IPS DF 6.9 (cell line): Measurements from ENCODE around the gene TSSK3.

Experiments used
- DNase-seq: peaks from one replicate; pipeline ENCODE4 v3.0.0-alpha.2; 2013; ENCODE audit warnings: low read depth, low spot score
- H3K27ac ChIP-seq: one replicate; pipeline ENCODE4 v1.5.1; 2013; ENCODE audit warnings: low read length, control low read depth
- H3K27me3 ChIP-seq: 2 replicates; pipeline ENCODE4 v1.6.1; 2013; ENCODE audit warnings: mild to moderate bottlenecking, low read length; ENCODE audit not compliant: control insufficient read depth, insufficient read depth
- H3K36me3 ChIP-seq: 2 replicates; pipeline ENCODE4 v1.6.1; 2013; ENCODE audit warnings: low read length; ENCODE audit not compliant: control insufficient read depth, insufficient read depth
- H3K4me1 ChIP-seq: 2 replicates; pipeline ENCODE4 v1.6.1; 2013; ENCODE audit warnings: low read length; ENCODE audit not compliant: control insufficient read depth, insufficient read depth
- H3K4me3 ChIP-seq: 2 replicates; pipeline ENCODE4 v1.5.1; 2013; ENCODE audit warnings: mild to moderate bottlenecking, low read length
- H3K9me3 ChIP-seq: 2 replicates; pipeline ENCODE4 v1.6.1; 2013; ENCODE audit warnings: low read length, inconsistent platforms; ENCODE audit not compliant: control insufficient read depth, insufficient read depth
- WGBS: extraction: QIAGEN DNeasy Blood & Tissue Kit; methylation state at CpG from one replicate; pipeline ENCODE4 v1.1.7; 2013; ENCODE audit warnings: mixed read lengths, missing lambda C conversion rate; ENCODE audit not compliant: insufficient read length, insufficient coverage; 5-methylcytosine and 5-hydroxymethylcytosine counted together

Gene TSSK3

GRCh38 chr1:32362474-32363313, at the start of gene TSSK3, which contains the start of gene FAM229A:
Gene TSSK3, plus strand, starts transcription at chr1:32362539. Its CDS starts 163 bp downstream, at chr1:32362702.
Gene FAM229A, minus strand, starts transcription at chr1:32362485. Its CDS starts 394 bp downstream, at chr1:32362091.
- Histone ChIP-seq H3K36me3 (peaks cover 15% of the 10 kb centered on the region), H3K4me1 (peaks cover 3% of the 10 kb centered on the region)

GRCh38 chr1:32316903-32317277, 45.4 kb upstream of the TSSK3 start:
- no peak for DNase-seq
- H3K4me1 ChIP-seq: no peaks in the 10 kb centered on the region
- no CpG with 5 or more reads among the region's 3 CpGs for WGBS
- H3K4me3 ChIP-seq: no peak overlapping the region
- peaks cover 3% of the 10 kb centered on the region; the same call in 1 of the 2 replicates for H3K36me3 ChIP-seq
- H3K27ac ChIP-seq: no peak overlapping the region
- H3K27me3 ChIP-seq: no peaks in the 10 kb centered on the region
- no peaks in the 10 kb centered on the region for H3K9me3 ChIP-seq

More at GRCh38 chr1:32362474-32363313, at the start of gene TSSK3, which contains the start of gene FAM229A:
- Histone ChIP-seq H3K4me3 (peak within 1 kb of the TSS; percentile 14; the same call in 1 of the 2 replicates), H3K27me3 (peaks cover 3% of the 10 kb centered on the region; the same call in 1 of the 2 replicates), H3K27ac (no peak within 1 kb of the TSS), H3K9me3 (no peaks in the 10 kb centered on the region)
- no CpG with 5 or more reads among the region's 17 CpGs for WGBS
- no peak for DNase-seq

- H3K4me1 ChIP-seq: no peaks in the 10 kb centered on the region
- H3K9me3 ChIP-seq: no peaks in the 10 kb centered on the region
- peaks cover 4% of the 10 kb centered on the region; the same call in 1 of the 2 replicates for H3K36me3 ChIP-seq
- no CpG with 5 or more reads among the region's 10 CpGs for WGBS
- no peak overlapping the region for H3K4me3 ChIP-seq
- H3K27ac ChIP-seq: no peak overlapping the region
- no peak for DNase-seq
- H3K27me3 ChIP-seq: no peaks in the 10 kb centered on the region
Measured at GRCh38 chr1:32318127-32318869, 44.0 kb upstream of the TSSK3 start.

- Histone ChIP-seq H3K9me3 (no peaks in the 10 kb centered on the region), H3K27ac (no peak overlapping the region), H3K4me3 (no peak overlapping the region), H3K27me3 (no peaks in the 10 kb centered on the region), H3K4me1 (no peaks in the 10 kb centered on the region), H3K36me3 (peaks cover 5% of the 10 kb centered on the region; the same call in 1 of the 2 replicates)
- WGBS: no CpG with 5 or more reads among the region's 5 CpGs
- DNase-seq: no peak
Measured at GRCh38 chr1:32321712-32322291, 40.5 kb upstream of the TSSK3 start.

- no peak for DNase-seq
- H3K4me1 ChIP-seq: no peaks in the 10 kb centered on the region
- no peaks in the 10 kb centered on the region for H3K9me3 ChIP-seq
- H3K27me3 ChIP-seq: no peaks in the 10 kb centered on the region
- no CpG with 5 or more reads among the region's 11 CpGs for WGBS
- no peak overlapping the region for H3K27ac ChIP-seq
- peaks cover 22% of the 10 kb centered on the region; the same call in 1 of the 2 replicates for H3K36me3 ChIP-seq
- H3K4me3 ChIP-seq: no peak overlapping the region
Measured at GRCh38 chr1:32327204-32327603, 35.1 kb upstream of the TSSK3 start.

- Histone ChIP-seq H3K4me1 (peaks cover 8% of the 10 kb centered on the region; the same call in 1 of the 2 replicates), H3K27me3 (no peaks in the 10 kb centered on the region), H3K4me3 (no peak overlapping the region), H3K36me3 (peaks cover 34% of the 10 kb centered on the region; the same call in 1 of the 2 replicates), H3K9me3 (no peaks in the 10 kb centered on the region), H3K27ac (no peak overlapping the region)
- DNase-seq: no peak
- WGBS: no CpG with 5 or more reads among the region's 4 CpGs
Measured at GRCh38 chr1:32329931-32330466, 32.3 kb upstream of the TSSK3 start.

- no CpG with 5 or more reads among the region's 12 CpGs for WGBS
- Histone ChIP-seq H3K9me3 (no peaks in the 10 kb centered on the region), H3K4me3 (no peak overlapping the region), H3K36me3 (peaks cover 34% of the 10 kb centered on the region; the same call in 1 of the 2 replicates), H3K27ac (no peak overlapping the region), H3K4me1 (peaks cover 8% of the 10 kb centered on the region; the same call in 1 of the 2 replicates), H3K27me3 (no peaks in the 10 kb centered on the region)
- DNase-seq: no peak
Measured at GRCh38 chr1:32330558-32331151, 31.7 kb upstream of the TSSK3 start.

GRCh38 chr1:32331549-32331948, 30.8 kb upstream of the TSSK3 start:
- H3K9me3 ChIP-seq: no peaks in the 10 kb centered on the region
- peaks cover 8% of the 10 kb centered on the region for H3K4me1 ChIP-seq
- no CpG with 5 or more reads among the region's 12 CpGs for WGBS
- H3K27ac ChIP-seq: no peak overlapping the region
- no peak overlapping the region for H3K4me3 ChIP-seq
- DNase-seq: no peak
- peaks cover 34% of the 10 kb centered on the region; the same call in 1 of the 2 replicates for H3K36me3 ChIP-seq
- H3K27me3 ChIP-seq: no peaks in the 10 kb centered on the region

GRCh38 chr1:32332290-32333079, 29.9 kb upstream of the TSSK3 start:
- H3K9me3 ChIP-seq: no peaks in the 10 kb centered on the region
- no CpG with 5 or more reads among the region's 3 CpGs for WGBS
- peaks cover 28% of the 10 kb centered on the region; the same call in 1 of the 2 replicates for H3K36me3 ChIP-seq
- H3K4me1 ChIP-seq: peaks cover 11% of the 10 kb centered on the region
- H3K4me3 ChIP-seq: no peak overlapping the region
- DNase-seq: no peak
- H3K27ac ChIP-seq: no peak overlapping the region
- H3K27me3 ChIP-seq: no peaks in the 10 kb centered on the region
